ENCODE measurements around the gene F13A1. TPM values are rescaled to one million over a fixed set of nuclear protein-coding genes. Genes with fewer than 3 reads are reported as not detected.

Gene F13A1
- total and polyA plus RNA-seq, 2 donors from 2014 or later = 28.9 to 275 TPM

DNA sequence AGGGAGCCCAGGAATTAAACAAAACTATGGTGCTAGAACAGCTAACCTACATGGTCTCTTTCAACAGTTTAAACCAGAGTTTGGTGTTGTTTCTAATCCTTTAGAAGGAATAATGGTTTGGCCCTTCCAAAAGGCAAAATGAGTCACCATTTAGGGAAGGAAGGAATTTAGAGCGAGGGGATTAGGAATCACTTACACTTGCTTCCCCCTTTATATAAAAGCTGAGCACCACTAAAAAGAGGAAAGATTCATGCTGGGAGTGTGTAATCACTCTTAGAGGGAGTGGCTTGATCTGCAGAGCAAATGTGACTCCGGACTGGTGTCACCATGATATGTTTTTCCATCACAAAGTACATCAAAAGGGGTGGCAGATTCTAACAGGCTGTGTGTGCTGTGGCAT is 63.6 kb downstream of the F13A1 start:
- H3K36me3 ChIP-seq (ENCODE audit: control insufficient read depth in 2 of 3, insufficient read depth in 3 of 3, low read length in 3 of 3) = no peaks in the 10 kb centered on the region
- no peaks in the 10 kb centered on the region for H3K27me3 ChIP-seq (ENCODE audit: control insufficient read depth, insufficient read depth, low read length)
- H3K4me3 ChIP-seq (ENCODE audit: low read length in 3 of 3) = no peak overlapping the region
- intact Hi-C loops (cut with DNase I) = no loop called here
- peaks cover 0 to 2% (median 0%) of the 10 kb centered on the region in 3 donors for H3K4me1 ChIP-seq (ENCODE audit: control insufficient read depth in 2 of 3, insufficient read depth in 2 of 3, low read depth in 1 of 3, low read length in 3 of 3)
- no peaks in the 10 kb centered on the region for H3K9me3 ChIP-seq (ENCODE audit: control insufficient read depth in 2 of 3, insufficient read depth in 1 of 3, low read length in 3 of 3)
- no peak overlapping the region for H3K27ac ChIP-seq (ENCODE audit: low read depth in 2 of 2, low read length in 2 of 2)
- no peak overlapping the region for H3K9ac ChIP-seq (ENCODE audit: low read length in 3 of 3)
- DNase-seq (peak in 1 of 5 donors; percentile 10), FAIRE-seq (no peak)
- TF ChIP-seq CTCF (IDR thresholded peaks at IDR 0.05; ENCODE audit: borderline replicate concordance, extremely low read depth, insufficient read depth) = no peak

DNA sequence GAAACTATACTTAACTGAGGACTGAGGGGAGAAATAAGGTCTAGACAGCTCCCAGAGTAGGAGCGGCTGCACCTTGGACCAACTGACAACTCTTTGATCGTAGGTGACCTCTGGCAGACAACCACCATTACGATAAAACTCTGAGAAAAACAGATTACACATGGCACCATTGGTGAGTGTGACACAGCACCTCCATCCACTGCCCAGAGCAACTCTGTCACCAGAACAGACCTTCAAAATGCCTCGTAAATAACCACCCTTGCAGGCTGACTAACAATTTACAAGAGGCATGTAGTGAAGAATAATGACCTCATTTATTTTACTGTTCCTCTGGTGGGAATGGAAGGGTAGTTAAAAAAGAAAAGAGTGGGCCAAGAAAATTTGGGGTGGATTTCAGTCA is 64.2 kb downstream of the F13A1 start:
- no peak for FAIRE-seq
- peaks cover 0 to 2% (median 0%) of the 10 kb centered on the region in 3 donors for H3K4me1 ChIP-seq (ENCODE audit: control insufficient read depth in 2 of 3, insufficient read depth in 2 of 3, low read depth in 1 of 3, low read length in 3 of 3)
- intact Hi-C loops (cut with DNase I) = no loop called here
- peak in 1 of 5 donors; percentile 42 for DNase-seq
- no peaks in the 10 kb centered on the region for H3K9me3 ChIP-seq (ENCODE audit: control insufficient read depth in 2 of 3, insufficient read depth in 1 of 3, low read length in 3 of 3)
- no peak for TF ChIP-seq CTCF (IDR thresholded peaks at IDR 0.05; ENCODE audit: borderline replicate concordance, extremely low read depth, insufficient read depth)
- H3K27ac ChIP-seq (ENCODE audit: low read depth in 2 of 2, low read length in 2 of 2) = no peak overlapping the region
- H3K27me3 ChIP-seq (ENCODE audit: control insufficient read depth, insufficient read depth, low read length) = no peaks in the 10 kb centered on the region
- H3K9ac ChIP-seq (ENCODE audit: low read length in 3 of 3) = no peak overlapping the region
- H3K4me3 ChIP-seq (ENCODE audit: low read length in 3 of 3) = no peak overlapping the region
- H3K36me3 ChIP-seq (ENCODE audit: control insufficient read depth in 2 of 3, insufficient read depth in 3 of 3, low read length in 3 of 3) = no peaks in the 10 kb centered on the region

GRCh38 chr6:6251555-6252280 is 68.7 kb downstream of the F13A1 start:
- Histone ChIP-seq H3K27me3 (ENCODE audit: control insufficient read depth, insufficient read depth, low read length) (no peaks in the 10 kb centered on the region), H3K27ac (ENCODE audit: low read depth in 2 of 2, low read length in 2 of 2) (no peak overlapping the region), H3K9me3 (ENCODE audit: control insufficient read depth in 2 of 3, insufficient read depth in 1 of 3, low read length in 3 of 3) (no peaks in the 10 kb centered on the region), H3K4me1 (ENCODE audit: control insufficient read depth in 2 of 3, insufficient read depth in 2 of 3, low read depth in 1 of 3, low read length in 3 of 3) (peaks cover 0 to under 1% (median 0%) of the 10 kb centered on the region in 3 donors), H3K9ac (ENCODE audit: low read length in 3 of 3) (no peak overlapping the region), H3K4me3 (ENCODE audit: low read length in 3 of 3) (no peak overlapping the region), H3K36me3 (ENCODE audit: control insufficient read depth in 2 of 3, insufficient read depth in 3 of 3, low read length in 3 of 3) (no peaks in the 10 kb centered on the region)
- DNase-seq = no peak
- intact Hi-C loops (cut with DNase I) = no loop called here
- FAIRE-seq = no peak
- TF ChIP-seq CTCF (IDR thresholded peaks at IDR 0.05; ENCODE audit: borderline replicate concordance, extremely low read depth, insufficient read depth) = no peak
